Measurements from ENCODE around the gene PRKCH. TPM values are rescaled to one million over a fixed set of nuclear protein-coding genes. Genes with fewer than 3 reads are reported as not detected.

Gene PRKCH
- total and polyA plus RNA-seq, 9 of the 15 experiments (the other 6 are each of a cell fraction or from before 2014, with no cell fraction given), result 0.61 to 4.4 (median 4.0) TPM

DNA sequence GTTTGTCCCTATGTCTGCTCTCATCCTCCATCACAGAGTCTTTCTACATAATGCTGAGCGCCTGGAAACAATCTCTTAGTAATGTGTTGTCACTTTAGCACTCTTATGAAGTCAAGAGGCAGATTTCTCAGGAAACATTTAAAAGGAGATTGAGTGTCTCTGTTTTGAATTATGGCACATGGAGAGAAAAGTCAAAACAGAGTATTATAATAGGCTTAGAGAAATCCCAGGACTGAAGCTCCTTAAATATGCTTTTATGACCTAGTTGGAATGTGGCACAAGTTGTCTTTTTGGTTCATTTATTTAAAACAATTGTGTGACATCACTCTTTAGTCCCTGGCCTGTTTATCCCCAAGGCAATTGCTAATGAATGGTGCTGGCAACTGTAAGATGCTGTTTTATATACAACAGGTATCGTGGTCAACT is 256.1 kb downstream of the PRKCH start (continued):
- TF ChIP-seq, protein P1, sequence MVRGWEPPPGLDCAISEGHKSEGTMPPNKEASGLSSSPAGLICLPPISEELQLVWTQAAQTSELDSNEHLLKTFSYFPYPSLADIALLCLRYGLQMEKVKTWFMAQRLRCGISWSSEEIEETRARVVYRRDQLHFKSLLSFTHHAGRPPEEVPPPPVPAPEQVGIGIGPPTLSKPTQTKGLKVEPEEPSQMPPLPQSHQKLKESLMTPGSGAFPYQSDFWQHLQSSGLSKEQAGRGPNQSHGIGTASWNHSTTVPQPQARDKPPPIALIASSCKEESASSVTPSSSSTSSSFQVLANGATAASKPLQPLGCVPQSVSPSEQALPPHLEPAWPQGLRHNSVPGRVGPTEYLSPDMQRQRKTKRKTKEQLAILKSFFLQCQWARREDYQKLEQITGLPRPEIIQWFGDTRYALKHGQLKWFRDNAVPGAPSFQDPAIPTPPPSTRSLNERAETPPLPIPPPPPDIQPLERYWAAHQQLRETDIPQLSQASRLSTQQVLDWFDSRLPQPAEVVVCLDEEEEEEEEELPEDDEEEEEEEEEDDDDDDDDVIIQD (CRISPR knock-in tag; IDR thresholded peaks at IDR 0.05), result no peak

DNA sequence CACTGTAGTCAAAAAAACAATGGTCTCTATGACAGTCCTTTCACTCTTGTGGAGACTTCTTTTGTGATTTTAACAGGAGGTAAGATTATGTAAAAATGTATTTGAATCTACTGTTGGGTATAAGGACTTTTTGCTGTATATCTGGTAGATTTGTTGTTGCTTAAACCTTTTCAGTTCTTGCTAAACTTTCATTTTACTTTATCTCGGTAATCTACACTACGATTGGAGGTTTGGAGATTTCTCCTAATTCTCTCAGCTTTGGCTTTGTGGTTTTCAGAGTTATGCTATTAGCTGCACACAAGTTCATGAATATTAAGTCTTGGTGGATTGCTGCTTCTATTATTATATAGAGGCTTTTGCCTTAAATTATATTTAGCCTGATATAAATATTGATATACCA is 257.4 kb downstream of the PRKCH start:
- Histone ChIP-seq H3K27ac (ENCODE audit: extremely low read depth, low read depth, low read length) (no peak overlapping the region), H3K9me3 (replicated peaks; ENCODE audit: control insufficient read depth, insufficient read depth, low read depth, low read length) (no peaks in the 10 kb centered on the region), H3K4me2 (ENCODE audit: insufficient read depth, low read length) (no peak overlapping the region), H3K79me2 (ENCODE audit: control insufficient read depth, insufficient read depth, low read length) (no peaks in the 10 kb centered on the region), H3K4me1 (replicated peaks in 1 of 2; ENCODE audit: control insufficient read depth in 2 of 2, insufficient read depth in 2 of 2, low read length in 2 of 2) (no peaks in the 10 kb centered on the region), H2AFZ (ENCODE audit: low read depth, low read length) (no peak overlapping the region), H3K9me1 (ENCODE audit: control insufficient read depth, insufficient read depth, low read length) (no peaks in the 10 kb centered on the region), H3K9ac (ENCODE audit: insufficient read depth in 1 of 2, low read depth in 2 of 2, low read length in 2 of 2) (no peak overlapping the region), H3K27me3 (ENCODE audit: control insufficient read depth in 2 of 2, insufficient read depth in 2 of 2, low read length in 2 of 2) (peaks cover 4 to 6% of the 10 kb centered on the region in 2 experiments; a peak in 3 of 5 replicates), H4K20me1 (replicated peaks; ENCODE audit: control insufficient read depth, insufficient read depth, low read length) (no peaks in the 10 kb centered on the region), H3K4me3 (no peak overlapping the region), H3K36me3 (ENCODE audit: control insufficient read depth, insufficient read depth, low read length) (no peaks in the 10 kb centered on the region)
- 0% methylated on average over 2 of the region's 2 CpGs for WGBS (ENCODE audit: insufficient coverage, low coverage, missing lambda C conversion rate)
- intact Hi-C loops (cut with micrococcal nuclease), result no loop called here
- no peak for ATAC-seq
- TF ChIP-seq CBFA2T3 (IDR thresholded peaks at IDR 0.05) (no peak), ILF3 (IDR thresholded peaks at IDR 0.05; ENCODE audit: borderline replicate concordance) (no peak), ETV5 (CRISPR knock-in tag; IDR thresholded peaks at IDR 0.05; ENCODE audit: low read depth) (no peak), ETV6 (IDR thresholded peaks at IDR 0.05; ENCODE audit: borderline replicate concordance in 1 of 2, low read depth in 2 of 2, low read length in 1 of 2) (no peak), ETV6 (CRISPR knock-in tag; IDR thresholded peaks at IDR 0.05; ENCODE audit: borderline replicate concordance) (no peak), CEBPG (CRISPR knock-in tag; IDR thresholded peaks at IDR 0.05) (no peak), CEBPG (tag; conservative IDR thresholded peaks at IDR 0.05 in 1 of 2, IDR thresholded peaks at IDR 0.05 in 1 of 2) (peak in 1 of 2 experiments; percentile 69; a peak in 2 of 4 replicates), ZC3H4 (CRISPR knock-in tag; IDR thresholded peaks at IDR 0.05; ENCODE audit: borderline replicate concordance) (no peak)
- TF ChIP-seq, protein P2, sequence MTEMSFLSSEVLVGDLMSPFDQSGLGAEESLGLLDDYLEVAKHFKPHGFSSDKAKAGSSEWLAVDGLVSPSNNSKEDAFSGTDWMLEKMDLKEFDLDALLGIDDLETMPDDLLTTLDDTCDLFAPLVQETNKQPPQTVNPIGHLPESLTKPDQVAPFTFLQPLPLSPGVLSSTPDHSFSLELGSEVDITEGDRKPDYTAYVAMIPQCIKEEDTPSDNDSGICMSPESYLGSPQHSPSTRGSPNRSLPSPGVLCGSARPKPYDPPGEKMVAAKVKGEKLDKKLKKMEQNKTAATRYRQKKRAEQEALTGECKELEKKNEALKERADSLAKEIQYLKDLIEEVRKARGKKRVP (CRISPR knock-in tag; IDR thresholded peaks at IDR 0.05), result no peak
- BruUV-seq (replicated peaks), result no TSS peak
- ChIA-PET POLR2A (no interaction called here), CTCF (ENCODE audit: low intra/inter-chr PET ratio) (no interaction called here)
- FAIRE-seq, result no peak
- DNase-seq (ENCODE audit: extremely low read depth in 1 of 4, low spot score in 3 of 4), result no peak
- in situ Hi-C loops (cut with MboI), result no loop called here
